ENCODE results near the gene EVL. TPM values are rescaled to one million over a fixed set of nuclear protein-coding genes. Genes with fewer than 3 reads are reported as not detected.
"Not testable (repeated sequence)": the region's sequence is repeated elsewhere in the genome, so short reads cannot be mapped to it uniquely, and the experiment has no call there.

EVL gene
- total and polyA plus RNA-seq, 2 donors (not counting 3 experiments of a cell fraction or from before 2014, with no cell fraction given): 34.6 to 62.5 TPM

- ChIA-PET POLR2A (no interaction called here), CTCF (interaction anchor here (1.3 to 3.8 kb wide), 5 partner anchors 8 to 51 kb away, joined by 3 to 47 read pairs (median 5); no protein-coding TSS in a partner anchor)
- no peak for FAIRE-seq
Measured at GRCh38 chr14:100156776-100157175, 91.6 kb downstream of the EVL start.

GRCh38 chr14:100157548-100158232 lies 92.5 kb downstream of the EVL start:
- H3K9ac ChIP-seq (replicated peaks; ENCODE audit: extremely low read depth, insufficient read depth, low read length); H3K4me2 ChIP-seq (ENCODE audit: insufficient read depth, low read length); dilution Hi-C loops (cut with MboI; ENCODE audit: extremely low pct_ligation_motif_present, low sequenced_read_pairs); H2AFZ ChIP-seq (ENCODE audit: low read depth, low read length); H3K4me3 ChIP-seq (replicated peaks in 1 of 3; ENCODE audit: insufficient read depth in 1 of 3, low read depth in 1 of 3, low read length in 3 of 3); H3K27ac ChIP-seq (ENCODE audit: insufficient read depth, low read depth, low read length); BruUV-seq (replicated peaks); H3K9me1 ChIP-seq (replicated peaks; ENCODE audit: control insufficient read depth, extremely low read depth, insufficient read depth, low read length); DNase-seq (ENCODE audit: low read depth, low spot score); FAIRE-seq; POLR2A ChIA-PET; H4K20me1 ChIP-seq (replicated peaks; ENCODE audit: control insufficient read depth, extremely low read depth, insufficient read depth, low read length); H3K36me3 ChIP-seq (ENCODE audit: control insufficient read depth in 2 of 2, extremely low read depth in 1 of 2, insufficient read depth in 2 of 2, low read length in 2 of 2); H3K79me2 ChIP-seq (ENCODE audit: control insufficient read depth, insufficient read depth, low read length); H3K4me1 ChIP-seq (ENCODE audit: control insufficient read depth, extremely low read depth, insufficient read depth, low read length); H3K9me3 ChIP-seq (replicated peaks; ENCODE audit: control insufficient read depth, insufficient read depth, low read length): not testable (repeated sequence)
- intact Hi-C loops (cut with micrococcal nuclease): loop anchor here (2.0 kb wide), 1 partner anchor 57 kb away; no protein-coding TSS in a partner anchor
- CTCF ChIA-PET: interaction anchor here (1.3 to 3.8 kb wide), 2 partner anchors 16 to 35 kb away, joined by 3 to 47 read pairs; no protein-coding TSS in a partner anchor
- H3K27me3 ChIP-seq (ENCODE audit: control insufficient read depth in 2 of 2, insufficient read depth in 2 of 2, low read length in 2 of 2): peaks cover 14 to 20% of the 10 kb centered on the region in 2 experiments

More at GRCh38 chr14:100156776-100157175, 91.6 kb downstream of the EVL start:
- Histone ChIP-seq H3K4me2 (ENCODE audit: insufficient read depth, low read length) (no peak overlapping the region), H3K36me3 (ENCODE audit: control insufficient read depth in 2 of 2, extremely low read depth in 1 of 2, insufficient read depth in 2 of 2, low read length in 2 of 2) (no peaks in the 10 kb centered on the region), H3K27me3 (ENCODE audit: control insufficient read depth in 2 of 2, insufficient read depth in 2 of 2, low read length in 2 of 2) (peaks cover 14 to 20% of the 10 kb centered on the region in 2 experiments), H3K9me1 (replicated peaks; ENCODE audit: control insufficient read depth, extremely low read depth, insufficient read depth, low read length) (no peaks in the 10 kb centered on the region), H3K27ac (ENCODE audit: insufficient read depth, low read depth, low read length) (no peak overlapping the region), H3K4me1 (ENCODE audit: control insufficient read depth, extremely low read depth, insufficient read depth, low read length) (no peaks in the 10 kb centered on the region), H3K79me2 (ENCODE audit: control insufficient read depth, insufficient read depth, low read length) (no peaks in the 10 kb centered on the region), H3K9ac (replicated peaks; ENCODE audit: extremely low read depth, insufficient read depth, low read length) (no peak overlapping the region), H3K4me3 (replicated peaks in 1 of 3; ENCODE audit: insufficient read depth in 1 of 3, low read depth in 1 of 3, low read length in 3 of 3) (no peak overlapping the region), H3K9me3 (replicated peaks; ENCODE audit: control insufficient read depth, insufficient read depth, low read length) (no peaks in the 10 kb centered on the region), H4K20me1 (replicated peaks; ENCODE audit: control insufficient read depth, extremely low read depth, insufficient read depth, low read length) (no peaks in the 10 kb centered on the region), H2AFZ (ENCODE audit: low read depth, low read length) (no peak overlapping the region)
- DNase-seq (ENCODE audit: low read depth, low spot score): no peak
- dilution Hi-C loops (cut with MboI; ENCODE audit: extremely low pct_ligation_motif_present, low sequenced_read_pairs) (no loop called here), intact Hi-C loops (cut with micrococcal nuclease) (loop anchor here (1.0 to 2.0 kb wide), 2 partner anchors 14 to 58 kb away; no protein-coding TSS in a partner anchor)
- no TSS peak for BruUV-seq (replicated peaks)
- no peak for TF ChIP-seq FOS (IDR thresholded peaks at IDR 0.05; ENCODE audit: borderline replicate concordance, insufficient read depth, low read length)
- no peak for TF ChIP-seq CTCF (IDR thresholded peaks at IDR 0.05; ENCODE audit: extremely low read depth in 1 of 2, insufficient read depth in 1 of 2, low read depth in 1 of 2, low read length in 2 of 2)
- no peak for TF ChIP-seq POLR2A (IDR thresholded peaks at IDR 0.05; ENCODE audit: low read depth, low read length)
- TF ChIP-seq EZH2 (IDR thresholded peaks at IDR 0.05; ENCODE audit: borderline replicate concordance, low read depth, low read length, severe bottlenecking): no peak

All from endothelial cell of umbilical vein (primary cell).